Activated CD8-positive, alpha-beta memory T cell treated with anti-CD3 and anti-CD28 coated beads for 48 hours (primary cell): Measurements from ENCODE around the gene C8G.

Experiments
- DNase-seq, 3 experiments: peaks; one replicate each; pipeline ENCODE4 v3.0.0-alpha.2; 2020; ENCODE audit warnings: low read depth in 2 of 3, low spot score in 2 of 3

The C8G gene

DNA sequence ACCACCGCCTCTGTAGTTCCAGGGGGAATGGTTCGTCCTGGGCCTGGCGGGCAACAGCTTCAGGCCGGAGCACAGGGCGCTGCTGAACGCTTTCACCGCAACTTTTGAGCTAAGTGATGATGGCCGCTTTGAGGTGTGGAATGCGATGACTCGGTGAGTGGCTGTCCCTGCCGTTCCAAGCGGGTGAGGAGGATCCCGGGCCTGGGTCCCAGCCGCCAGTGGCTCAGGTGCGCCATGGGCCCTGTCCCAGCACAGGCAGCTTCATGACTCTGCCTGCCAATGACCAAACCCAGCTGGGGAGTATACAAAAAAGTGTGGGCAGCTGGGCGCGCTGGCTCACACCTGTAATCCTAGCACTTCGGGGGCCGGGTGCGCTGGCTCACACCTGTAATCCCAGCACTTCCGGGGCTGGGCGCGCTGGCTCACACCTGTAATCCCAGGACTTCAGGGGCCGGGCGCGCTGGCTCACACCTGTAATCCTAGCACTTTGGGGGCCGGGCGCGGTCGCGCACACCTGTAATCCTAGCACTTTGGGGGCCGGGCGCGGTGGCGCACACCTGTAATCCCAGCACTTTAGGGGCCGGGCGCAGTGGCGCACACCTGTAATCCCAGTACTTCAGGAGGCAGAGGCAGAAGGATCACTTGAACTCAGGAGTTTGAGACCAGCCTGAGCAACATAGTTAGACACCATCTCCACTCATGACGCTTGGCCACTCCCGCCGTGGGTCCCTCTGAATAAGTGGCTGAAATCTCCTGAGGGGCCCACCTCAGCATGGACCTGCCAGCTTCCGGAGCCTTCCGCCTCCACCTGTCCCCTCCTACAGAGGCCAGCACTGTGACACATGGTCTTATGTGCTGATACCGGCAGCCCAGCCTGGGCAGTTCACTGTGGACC lies 8.1 kb downstream of the C8G start:
- no peak for DNase-seq

DNA sequence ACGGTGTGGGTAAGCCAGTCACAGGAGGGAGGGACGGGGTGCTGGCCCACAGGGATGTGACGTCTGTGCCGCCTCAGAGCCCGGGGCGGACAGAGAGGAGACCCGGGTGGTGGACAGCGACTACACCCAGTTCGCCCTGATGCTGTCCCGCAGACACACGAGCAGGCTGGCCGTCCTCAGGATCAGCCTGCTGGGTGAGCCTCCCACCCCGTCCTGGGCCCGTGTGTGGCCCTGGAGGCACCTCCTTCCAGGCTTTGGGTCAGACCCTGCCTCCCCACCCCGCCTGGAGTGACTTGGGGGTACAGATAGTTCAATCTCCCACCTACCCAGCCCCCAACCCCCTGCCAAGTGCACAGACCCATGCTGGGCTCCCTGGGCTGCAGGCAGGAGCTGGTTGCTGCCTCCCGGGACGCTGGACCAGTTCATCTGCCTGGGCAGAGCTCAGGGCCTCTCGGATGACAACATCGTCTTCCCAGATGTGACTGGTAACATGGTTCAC lies 8.8 kb downstream of the C8G start:
- no peak for DNase-seq

DNA sequence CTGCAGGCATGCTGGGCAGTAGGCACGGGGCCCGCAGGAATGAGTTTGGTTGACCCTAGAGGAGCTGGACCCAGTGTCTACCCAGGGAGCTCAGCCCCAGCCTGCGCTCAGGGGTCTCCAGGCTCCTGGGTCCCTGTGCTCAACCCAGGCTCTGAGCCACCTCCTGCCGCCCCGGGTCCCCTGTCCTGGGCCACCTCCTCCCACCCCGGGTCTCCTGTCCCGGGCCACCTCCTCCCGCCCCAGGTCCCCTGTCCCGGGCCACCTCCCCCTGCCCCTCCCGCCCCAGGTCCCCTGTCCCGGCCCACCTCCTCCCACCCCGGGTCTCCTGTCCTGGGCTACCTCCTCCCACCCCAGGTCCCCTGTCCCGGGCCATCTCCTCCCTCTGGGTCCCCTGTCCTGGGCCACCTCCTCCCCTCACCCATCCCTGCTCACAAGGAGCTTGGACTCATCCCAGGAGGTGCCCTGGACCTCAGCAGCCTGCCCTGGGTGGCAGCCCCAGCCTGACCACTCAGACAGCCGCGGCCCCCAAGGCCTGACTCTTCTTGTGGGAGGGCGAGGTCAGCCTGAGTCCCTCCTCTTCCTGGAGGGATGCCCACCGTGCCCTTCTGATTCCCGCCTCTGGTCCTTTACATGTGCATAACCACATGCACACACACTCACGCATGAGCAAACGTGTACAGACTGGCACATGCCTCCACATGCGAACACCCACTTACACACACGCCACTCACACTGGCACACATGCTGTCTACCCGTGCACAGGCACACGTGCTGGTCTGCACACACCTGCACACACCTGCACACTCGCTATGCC lies 9.4 kb downstream of the C8G start:
- no peak for DNase-seq

DNA sequence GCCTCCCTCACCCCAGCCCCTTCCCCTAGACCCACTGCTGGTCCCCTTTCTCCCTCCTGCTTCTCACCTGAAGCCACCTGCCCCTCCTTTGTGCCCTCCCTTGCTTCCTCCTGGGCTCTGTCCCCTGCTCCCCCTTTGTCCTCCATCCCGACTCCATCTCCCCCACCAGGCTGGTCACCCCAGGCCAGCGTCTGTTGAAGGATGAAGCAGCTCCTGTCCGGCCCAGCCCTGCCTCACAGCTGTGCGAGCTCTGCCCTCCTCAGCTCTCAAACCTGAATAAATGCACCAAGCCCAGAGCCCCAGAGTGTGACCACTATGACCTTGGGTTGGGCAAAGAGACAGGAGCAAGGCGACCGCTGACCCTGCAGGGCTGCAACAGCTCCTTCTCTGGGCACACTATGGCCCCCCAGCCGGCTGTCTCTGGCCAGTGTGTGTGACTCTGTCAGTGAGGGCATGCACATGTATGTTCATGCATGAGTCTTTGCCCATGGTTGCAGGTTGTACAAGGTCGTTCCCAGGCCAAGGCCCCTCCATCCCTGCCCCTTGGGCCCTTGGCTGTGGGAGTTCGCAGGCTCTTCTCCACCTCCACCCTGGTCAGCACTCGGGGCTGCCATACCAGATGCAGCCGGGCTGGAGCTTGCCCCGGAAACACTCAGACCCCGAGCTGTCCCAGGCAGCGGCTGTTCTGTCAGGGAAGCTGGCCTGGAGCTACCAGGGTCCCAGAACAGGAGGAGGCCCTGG lies 10.3 kb downstream of the C8G start:
- DNase-seq = no peak

DNA sequence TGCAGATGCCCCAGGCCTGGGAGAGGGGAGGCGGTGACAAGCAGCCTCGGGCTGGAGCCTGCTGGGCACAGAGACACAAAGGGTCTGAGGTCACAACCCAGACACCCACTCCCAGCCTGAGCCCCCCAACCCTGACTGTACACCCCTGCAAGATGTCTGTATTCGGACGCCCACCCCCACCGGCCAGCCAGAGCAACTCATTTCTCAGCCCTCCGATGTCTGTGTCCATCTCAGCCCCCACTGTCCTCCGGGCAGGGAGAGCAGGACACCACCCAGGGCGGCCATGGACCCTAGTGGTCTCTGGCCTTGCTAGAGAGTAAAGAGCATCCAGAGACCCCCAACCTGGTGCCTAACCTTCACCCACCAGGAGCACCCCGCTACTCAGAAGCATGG lies 10.9 kb downstream of the C8G start:
- DNase-seq = no peak

DNA sequence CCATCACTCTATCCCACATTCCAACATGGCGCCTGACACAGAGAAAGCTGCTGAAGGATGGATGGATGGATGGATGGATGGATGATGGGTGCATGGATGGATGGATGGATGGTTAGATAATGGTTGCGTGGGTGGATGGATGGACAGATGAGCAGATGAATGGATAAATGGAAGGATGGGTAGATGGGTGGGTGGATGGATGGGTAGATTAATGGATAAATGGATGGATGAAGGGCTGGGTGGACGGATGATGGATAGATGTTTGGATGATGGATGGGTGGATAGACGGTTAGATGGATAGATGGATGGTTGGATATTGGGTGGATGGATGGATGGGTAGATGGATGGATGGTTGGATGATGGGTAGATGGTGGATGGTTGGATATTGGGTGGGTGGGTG lies 11.6 kb downstream of the C8G start:
- no peak for DNase-seq

DNA sequence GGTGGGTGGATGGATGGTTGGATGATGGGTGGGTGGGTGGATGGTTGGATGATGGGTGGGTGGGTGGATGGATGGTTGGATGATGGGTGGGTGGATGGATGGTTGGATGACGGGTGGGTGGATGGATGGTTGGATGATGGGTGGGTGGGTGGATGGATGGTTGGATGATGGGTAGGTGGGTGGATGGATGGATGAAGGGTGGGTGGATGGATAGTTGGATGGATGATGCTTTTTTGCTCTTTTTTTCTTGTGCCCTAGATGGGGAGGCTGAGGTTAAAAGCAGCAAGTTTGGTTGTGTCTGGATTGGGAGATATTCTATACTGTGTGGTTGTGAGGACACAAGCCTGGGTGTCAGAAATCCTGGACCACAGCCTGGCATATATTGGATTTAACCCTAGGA lies 12.4 kb downstream of the C8G start:
- no peak for DNase-seq

DNA sequence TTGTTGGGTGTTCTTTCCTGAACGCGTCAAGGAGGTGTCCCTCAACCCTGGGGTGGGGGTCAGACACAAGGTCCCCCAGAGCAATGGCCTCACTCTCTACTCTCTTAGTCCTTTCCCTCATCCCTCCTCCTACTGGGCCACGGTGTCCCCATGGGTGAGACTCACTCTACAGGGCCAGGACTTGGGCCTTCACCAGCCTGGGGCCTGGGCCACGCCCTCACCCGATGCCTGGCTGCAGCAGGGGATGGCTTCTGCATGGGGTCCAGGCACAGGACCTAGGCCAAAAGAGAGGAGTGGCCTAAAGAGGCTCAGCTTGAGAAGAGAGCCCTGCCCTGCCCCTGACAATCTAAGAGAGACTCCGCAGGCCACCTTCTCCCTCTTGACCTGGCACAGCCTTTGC lies 12.9 kb downstream of the C8G start:
- DNase-seq = no peak

DNA sequence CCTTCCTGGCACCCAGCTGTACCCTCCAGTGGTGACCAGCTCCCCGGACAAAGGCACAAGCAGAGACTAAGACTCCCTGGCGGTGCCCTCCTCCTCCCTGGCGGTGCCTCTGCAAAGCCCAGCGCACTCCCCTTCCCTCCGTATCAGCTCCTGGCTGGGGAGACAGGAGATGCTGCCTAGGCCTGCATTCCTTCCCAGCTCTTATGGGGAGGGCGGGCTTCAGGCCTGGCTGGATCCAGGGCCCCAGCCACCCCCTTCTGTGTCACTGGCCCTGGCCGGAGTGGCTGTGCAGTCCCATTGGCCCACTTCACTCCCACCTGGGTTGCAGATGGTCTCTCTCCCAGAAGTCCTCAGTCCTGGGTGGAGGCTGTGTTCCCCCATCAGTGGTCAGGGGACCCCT lies 13.4 kb downstream of the C8G start:
- no peak for DNase-seq

DNA sequence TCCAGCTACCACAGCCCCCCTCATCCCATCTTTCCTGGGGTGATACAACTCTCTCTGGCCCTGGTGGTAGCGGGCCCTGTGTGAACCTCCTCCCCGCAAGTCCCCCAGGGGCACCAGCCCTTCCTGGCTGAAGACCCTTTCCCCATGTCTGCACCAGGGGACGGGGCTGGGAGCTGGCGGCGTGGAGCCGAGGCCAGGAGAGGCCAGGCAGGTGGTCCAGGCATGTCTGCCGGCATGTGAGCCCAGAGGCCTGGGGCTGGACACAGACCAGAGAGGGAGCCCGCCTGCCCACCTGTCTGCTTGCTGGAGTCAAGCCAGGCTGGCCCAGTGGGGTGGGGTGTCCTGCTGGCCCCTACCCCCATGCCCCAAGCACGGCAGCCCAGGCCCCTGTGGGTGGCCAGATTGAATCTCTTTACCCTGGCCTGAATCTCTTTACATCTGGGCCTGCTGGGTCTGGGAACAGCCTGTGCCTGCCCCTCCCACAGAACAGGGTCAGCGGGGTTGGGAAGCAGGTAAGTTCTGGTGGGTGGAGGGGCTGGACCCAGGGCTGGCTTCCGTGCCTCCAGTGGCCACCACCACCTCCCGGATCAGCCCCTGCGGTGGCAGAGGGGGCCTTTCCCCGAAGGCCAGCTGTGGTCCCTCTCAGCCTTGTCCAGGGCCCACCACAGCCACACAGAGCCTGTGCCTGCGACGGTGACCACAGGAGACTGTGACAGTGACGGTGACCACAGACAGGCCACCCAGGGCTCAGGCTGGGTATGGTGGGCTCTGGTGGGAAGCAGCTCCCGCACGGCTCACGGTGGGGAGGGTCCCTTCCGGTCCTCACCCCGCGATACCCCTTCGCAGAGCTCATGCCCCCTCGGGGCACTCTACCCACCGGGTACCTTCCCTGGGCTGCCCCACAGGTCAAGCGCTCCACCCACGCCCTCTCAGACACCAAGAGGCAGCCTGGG lies 14.1 kb downstream of the C8G start:
- DNase-seq = no peak

DNA sequence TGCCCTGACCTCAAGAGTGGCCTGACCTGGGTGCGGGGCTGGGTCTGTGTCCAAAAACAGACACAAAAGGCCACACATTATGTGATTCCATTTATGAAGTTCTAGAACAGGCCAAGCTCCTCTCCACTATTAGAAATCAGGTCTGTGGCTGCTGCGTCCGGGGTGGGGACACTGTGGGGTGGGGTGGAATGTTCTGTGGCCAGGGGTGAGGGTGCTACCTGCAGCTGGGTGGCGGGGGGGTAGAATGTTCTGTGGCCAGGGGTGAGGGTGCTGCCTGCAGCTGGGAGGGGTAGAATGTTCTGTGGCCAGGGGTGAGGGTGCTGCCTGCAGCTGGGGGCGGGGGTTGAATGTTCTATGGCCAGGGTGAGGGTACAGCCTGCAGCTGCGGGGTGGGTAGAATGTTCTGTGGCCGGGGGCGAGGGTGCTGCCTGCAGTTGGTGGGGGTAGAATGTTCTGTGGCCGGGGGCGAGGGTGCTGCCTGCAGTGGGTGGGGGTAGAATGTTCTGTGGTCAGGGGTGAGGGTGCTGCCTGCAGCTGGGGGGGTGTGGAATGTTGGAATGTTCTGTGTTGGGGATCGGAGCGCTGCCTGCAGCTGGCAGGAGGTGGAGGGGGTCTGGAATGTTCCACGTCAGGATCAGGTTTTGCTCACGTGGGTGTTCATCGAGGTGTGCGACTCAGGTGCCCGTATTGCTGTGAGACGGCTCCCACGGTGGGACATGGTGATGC lies 15.3 kb downstream of the C8G start:
- DNase-seq = no peak

DNA sequence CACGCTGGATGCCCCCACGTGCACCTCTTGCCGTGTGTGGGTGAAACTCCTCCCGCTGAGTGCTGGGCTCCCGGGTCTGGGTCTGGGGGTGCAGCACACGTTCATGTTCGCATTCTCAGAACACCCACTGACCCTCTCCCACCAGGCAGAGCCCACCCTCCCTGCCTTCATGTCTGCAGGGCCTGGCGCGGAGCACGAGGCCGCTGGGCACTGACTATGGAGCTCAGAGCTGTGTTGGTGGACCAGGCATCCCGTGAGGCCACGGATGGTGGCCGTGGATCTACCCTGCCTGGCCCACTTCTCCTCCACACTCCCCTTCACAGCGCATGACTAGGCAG lies 15.9 kb downstream of the C8G start:
- DNase-seq = no peak

DNA sequence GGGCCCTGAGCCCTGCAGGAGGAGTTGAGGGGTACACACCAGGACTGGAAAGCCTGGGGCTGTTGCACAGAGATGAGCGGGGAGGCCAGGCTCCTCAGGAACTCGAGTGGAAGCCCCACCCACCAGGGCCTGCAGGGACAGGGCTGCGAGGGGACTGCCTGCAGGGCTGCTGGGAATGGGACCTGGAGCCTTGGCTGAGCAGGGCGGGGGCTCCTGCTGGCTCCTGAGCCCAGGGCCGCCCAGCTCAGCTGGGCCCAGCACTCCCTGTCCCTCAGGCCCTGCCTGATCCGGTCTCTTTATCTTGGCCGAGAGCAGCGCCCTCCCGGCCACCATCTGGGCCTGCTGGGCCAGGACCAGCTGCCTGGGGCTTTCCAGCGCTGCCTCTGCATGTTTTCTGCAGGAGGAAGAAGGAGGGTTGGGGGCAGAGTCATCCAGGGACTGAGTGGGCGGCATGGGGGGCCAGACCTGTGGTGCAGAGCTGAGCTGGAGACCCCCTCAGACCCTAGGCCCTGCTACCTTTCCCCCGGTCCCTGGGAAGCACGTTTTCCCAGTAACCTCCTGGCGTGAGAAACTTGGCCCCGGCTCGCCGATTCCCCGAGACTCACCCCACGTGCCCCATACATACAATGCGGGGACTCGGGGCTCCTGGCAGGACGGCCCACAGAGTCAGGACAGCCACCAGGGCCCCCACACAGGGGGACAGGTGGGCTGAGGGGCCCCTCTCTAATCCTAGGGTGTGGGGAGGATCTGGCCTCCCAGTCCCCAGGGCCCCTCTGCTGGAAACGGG lies 16.4 kb downstream of the C8G start:
- DNase-seq = no peak

DNA sequence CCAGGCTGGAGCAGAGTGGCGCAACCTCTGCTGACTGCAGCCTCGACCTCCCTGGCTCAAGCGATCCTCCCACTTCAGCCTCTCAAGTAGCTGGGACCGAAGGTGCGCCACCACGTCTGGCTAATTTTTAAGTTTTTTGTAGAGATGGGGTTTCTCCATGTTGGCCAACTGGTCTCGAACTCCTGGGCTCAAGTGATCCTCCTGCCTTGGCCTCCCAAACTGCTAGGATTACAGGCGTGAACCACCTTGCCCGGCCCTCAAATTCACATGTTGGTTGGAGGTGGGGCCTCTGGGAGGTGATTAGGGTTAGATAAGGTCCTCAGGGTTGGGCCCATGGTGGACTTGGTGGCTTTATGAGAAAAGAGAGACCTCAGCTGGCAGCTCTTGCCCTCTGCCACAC lies 17.1 kb downstream of the C8G start:
- DNase-seq = no peak

DNA sequence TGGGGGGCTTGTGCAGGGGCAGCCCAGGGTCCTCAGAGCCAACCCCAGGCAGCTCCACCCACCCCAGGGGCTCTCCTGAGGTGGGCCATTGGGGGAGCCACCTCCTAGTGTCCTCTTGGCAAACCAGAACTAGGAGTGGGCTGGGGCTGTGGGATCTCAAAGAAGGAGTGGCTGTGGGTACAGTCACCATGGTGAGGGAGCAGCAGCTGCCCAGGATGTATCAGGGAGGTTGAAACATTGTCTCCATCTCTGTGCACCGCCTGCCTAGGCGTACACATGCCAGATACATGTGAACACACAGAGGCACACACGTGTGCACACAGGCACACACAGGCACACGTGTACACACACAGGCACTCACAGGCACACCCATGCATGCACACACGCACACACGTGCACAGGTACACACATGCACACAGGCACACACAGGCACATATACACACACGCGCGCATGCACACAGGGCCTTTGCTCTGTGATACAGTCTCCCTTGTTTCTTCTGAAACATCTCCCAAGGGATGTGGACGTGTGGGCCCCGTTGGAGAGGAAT lies 17.7 kb downstream of the C8G start:
- DNase-seq = no peak

DNA sequence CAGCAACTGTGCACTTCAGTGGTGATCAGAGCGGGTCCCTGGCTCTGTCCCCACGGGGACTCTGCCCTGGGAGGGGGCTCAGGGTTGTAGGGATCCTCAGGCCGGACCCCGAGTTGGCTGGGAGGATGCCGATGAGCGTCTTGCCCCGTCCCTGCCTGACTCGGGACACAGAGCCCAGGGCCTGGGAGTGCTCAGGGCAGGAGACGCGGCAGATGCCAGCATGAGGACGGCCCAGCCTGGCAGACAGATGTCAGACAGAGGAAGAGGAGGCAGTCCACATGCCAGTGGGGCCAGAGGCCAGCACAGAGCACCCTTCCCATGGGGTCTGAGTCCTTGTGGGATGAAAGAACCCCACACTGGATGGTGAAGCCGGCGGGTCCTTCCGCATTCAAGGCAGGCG lies 18.3 kb downstream of the C8G start:
- no peak for DNase-seq

DNA sequence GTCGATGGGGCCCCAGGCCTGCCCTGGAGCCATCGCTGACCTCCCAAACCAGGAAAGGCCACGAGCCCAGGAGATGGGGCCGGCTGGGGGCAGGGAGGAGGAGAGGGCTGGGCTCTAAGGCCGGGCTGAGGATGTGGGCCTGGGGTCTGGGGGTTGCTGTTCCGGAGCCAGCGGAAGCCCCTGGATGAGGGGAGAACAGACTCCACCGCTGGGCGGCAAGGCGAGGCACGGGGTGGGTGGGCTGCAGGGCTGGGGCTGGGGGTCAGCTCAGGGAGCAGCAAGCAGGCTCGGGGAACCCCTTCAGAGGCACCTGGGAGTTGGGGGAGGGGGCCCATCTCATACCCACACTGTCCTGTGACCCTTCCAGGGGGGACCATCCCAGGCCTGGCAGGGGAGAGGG lies 18.7 kb downstream of the C8G start:
- no peak for DNase-seq

DNA sequence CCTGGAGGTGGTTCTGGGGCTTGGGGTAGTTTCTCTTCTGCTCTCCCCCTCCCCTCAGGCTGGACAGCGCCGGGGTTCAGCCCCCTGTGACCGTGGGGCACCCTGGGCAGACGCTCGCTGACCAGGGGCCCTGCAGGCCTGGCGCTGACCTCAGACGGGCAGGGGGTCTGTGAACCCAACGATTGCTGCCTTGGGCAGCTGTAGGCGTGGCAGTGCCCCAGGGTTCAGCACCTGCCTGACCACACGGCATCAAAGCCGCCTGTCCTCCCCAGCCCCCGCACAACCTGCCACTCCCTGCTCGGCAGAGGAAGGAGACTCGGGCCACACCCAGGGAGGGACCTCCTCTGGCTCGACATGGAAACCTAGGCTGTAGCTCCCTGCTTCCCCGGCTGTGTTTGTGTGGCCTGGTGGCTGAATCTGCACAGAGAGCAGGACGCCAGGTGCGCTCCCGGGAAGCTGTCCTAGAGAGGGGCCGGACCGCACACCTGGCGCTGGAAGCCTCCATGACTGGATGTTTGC lies 19.2 kb downstream of the C8G start:
- no peak for DNase-seq
